Breast epithelium (tissue), 4 donors: ENCODE measurements around the gene ZNF431. TPM values are rescaled to one million over a fixed set of nuclear protein-coding genes. Genes with fewer than 3 reads are reported as not detected.
A peak's percentile ranks its signal among the peaks of the same experiment; 100 is the strongest.
"Not testable (repeated sequence)": the region's sequence is repeated elsewhere in the genome, so short reads cannot be mapped to it uniquely, and the experiment has no call there.

Experiments used
- DNase-seq, 2 donors: peaks; one replicate each; pipeline ENCODE4 v3.0.0-alpha.2; 2019; ENCODE audit warnings: low spot score in 2 of 2
- H3K27ac ChIP-seq, 2 donors: fragments of 200-600 bp; sonication (generic) in 1 of 2; one replicate each; pipeline ENCODE4 v1.5.1; 2016 to 2019; ENCODE audit warnings: mild to moderate bottlenecking in 1 of 2
- H3K27me3 ChIP-seq, 2 donors: fragments of 200-600 bp; sonication (generic) in 1 of 2; one replicate each; pipeline versions ENCODE4 v1.5.1 to v1.6.0; 2017 to 2019; ENCODE audit warnings: control low read depth in 1 of 2, mild to moderate bottlenecking in 1 of 2
- H3K36me3 ChIP-seq: fragments of 200-600 bp; one replicate; pipeline ENCODE4 v1.5.1; 2019
- H3K4me1 ChIP-seq, 2 donors: fragments of 200-600 bp; sonication (generic); one replicate each; pipeline ENCODE4 v1.5.1; 2016 to 2019; ENCODE audit warnings: control low read depth in 1 of 2
- H3K4me3 ChIP-seq, 3 donors: fragments of 200-600 bp; sonication (generic); 1 replicate in 2 of 3; 2 replicates in 1 of 3; pipeline ENCODE4 v1.5.1; 2016 to 2019; ENCODE audit warnings: mild to moderate bottlenecking in 3 of 3, moderate library complexity in 2 of 3
- H3K9me3 ChIP-seq, 2 donors: fragments of 200-600 bp; sonication (generic) in 1 of 2; one replicate each; pipeline ENCODE4 v1.5.1; 2016 to 2019; ENCODE audit warnings: control low read depth in 1 of 2
- POLR2A ChIP-seq: fragments of 450-650 bp; IDR thresholded peaks from one replicate; pipeline ENCODE4 v1.6.1; 2016; ENCODE audit warnings: antibody characterized with exemption, mild to moderate bottlenecking, moderate library complexity
- POLR2AphosphoS5 ChIP-seq, 3 donors: sonication (generic); formaldehyde crosslinking; IDR thresholded peaks; one replicate each; pipeline ENCODE4 v1.6.1; 2017; ENCODE audit warnings: antibody characterized with exemption in 3 of 3
- intact Hi-C: fragments of 100-400 bp; cut with DNase I; formaldehyde crosslinking; loops from one replicate; pipeline ENCODE4 v1.15.1; 2023; ENCODE audit warnings: low total_unique reads
- total RNA-seq, 3 donors: library from RNA; depleted of rRNA; stranded (reverse); fragments of >200 nt; gene quantifications; one replicate each; pipeline ENCODE4 v1.1.0, GENCODE V29; 2016
- TF ChIP-seq, protein P1 (sequence below), 3 donors: fragments of 450-650 bp; IDR thresholded peaks; one replicate each; pipeline ENCODE4 v1.5.1; 2016 to 2017; ENCODE audit warnings: antibody characterized with exemption in 3 of 3, mild to moderate bottlenecking in 3 of 3, moderate library complexity in 3 of 3

ZNF431 gene
- total RNA-seq, 3 donors from 2014 or later = 11.1 to 28.1 (median 11.8) TPM

DNA sequence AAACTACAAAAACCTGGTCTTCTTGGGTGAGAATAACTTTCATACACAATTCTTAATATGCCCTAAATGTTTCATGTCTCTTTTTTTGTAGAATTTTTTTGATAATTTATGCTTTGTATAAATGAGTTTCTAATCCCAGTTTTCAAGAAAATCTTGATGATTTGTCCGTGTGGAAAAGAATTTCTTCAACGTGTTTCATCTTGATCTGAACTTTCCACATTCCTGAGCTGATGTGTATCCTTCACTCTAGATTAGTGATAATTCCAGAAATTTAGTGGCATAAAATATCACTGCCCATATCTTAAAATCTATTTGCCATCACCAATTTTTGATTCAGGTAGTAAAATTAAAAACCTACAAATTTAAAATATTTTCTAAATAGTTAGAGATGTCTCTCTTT lies 24.6 kb downstream of the ZNF431 start:
- no peak for DNase-seq
- Histone ChIP-seq H3K4me3 (no peak overlapping the region), H3K27me3 (no peaks in the 10 kb centered on the region), H3K4me1 (no peaks in the 10 kb centered on the region), H3K36me3 (no peaks in the 10 kb centered on the region), H3K27ac (no peak overlapping the region), H3K9me3 (no peaks in the 10 kb centered on the region)
- TF ChIP-seq POLR2AphosphoS5 (IDR thresholded peaks at IDR 0.05) (no peak), POLR2A (no peak)
- TF ChIP-seq, protein P1, sequence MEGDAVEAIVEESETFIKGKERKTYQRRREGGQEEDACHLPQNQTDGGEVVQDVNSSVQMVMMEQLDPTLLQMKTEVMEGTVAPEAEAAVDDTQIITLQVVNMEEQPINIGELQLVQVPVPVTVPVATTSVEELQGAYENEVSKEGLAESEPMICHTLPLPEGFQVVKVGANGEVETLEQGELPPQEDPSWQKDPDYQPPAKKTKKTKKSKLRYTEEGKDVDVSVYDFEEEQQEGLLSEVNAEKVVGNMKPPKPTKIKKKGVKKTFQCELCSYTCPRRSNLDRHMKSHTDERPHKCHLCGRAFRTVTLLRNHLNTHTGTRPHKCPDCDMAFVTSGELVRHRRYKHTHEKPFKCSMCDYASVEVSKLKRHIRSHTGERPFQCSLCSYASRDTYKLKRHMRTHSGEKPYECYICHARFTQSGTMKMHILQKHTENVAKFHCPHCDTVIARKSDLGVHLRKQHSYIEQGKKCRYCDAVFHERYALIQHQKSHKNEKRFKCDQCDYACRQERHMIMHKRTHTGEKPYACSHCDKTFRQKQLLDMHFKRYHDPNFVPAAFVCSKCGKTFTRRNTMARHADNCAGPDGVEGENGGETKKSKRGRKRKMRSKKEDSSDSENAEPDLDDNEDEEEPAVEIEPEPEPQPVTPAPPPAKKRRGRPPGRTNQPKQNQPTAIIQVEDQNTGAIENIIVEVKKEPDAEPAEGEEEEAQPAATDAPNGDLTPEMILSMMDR (IDR thresholded peaks at IDR 0.05) = no peak
- intact Hi-C loops = no loop called here

- Histone ChIP-seq H3K36me3 (no peaks in the 10 kb centered on the region), H3K27ac (no peak overlapping the region), H3K27me3 (no peaks in the 10 kb centered on the region), H3K4me1 (no peaks in the 10 kb centered on the region), H3K4me3 (no peak overlapping the region), H3K9me3 (no peaks in the 10 kb centered on the region)
- DNase-seq = no peak
- intact Hi-C loops = no loop called here
- TF ChIP-seq, protein P1 (IDR thresholded peaks at IDR 0.05) = no peak
- TF ChIP-seq POLR2A (no peak), POLR2AphosphoS5 (IDR thresholded peaks at IDR 0.05) (no peak)
These were observed 55.9 kb downstream of the ZNF431 start for GRCh38 chr19:21197590-21198295.

DNA sequence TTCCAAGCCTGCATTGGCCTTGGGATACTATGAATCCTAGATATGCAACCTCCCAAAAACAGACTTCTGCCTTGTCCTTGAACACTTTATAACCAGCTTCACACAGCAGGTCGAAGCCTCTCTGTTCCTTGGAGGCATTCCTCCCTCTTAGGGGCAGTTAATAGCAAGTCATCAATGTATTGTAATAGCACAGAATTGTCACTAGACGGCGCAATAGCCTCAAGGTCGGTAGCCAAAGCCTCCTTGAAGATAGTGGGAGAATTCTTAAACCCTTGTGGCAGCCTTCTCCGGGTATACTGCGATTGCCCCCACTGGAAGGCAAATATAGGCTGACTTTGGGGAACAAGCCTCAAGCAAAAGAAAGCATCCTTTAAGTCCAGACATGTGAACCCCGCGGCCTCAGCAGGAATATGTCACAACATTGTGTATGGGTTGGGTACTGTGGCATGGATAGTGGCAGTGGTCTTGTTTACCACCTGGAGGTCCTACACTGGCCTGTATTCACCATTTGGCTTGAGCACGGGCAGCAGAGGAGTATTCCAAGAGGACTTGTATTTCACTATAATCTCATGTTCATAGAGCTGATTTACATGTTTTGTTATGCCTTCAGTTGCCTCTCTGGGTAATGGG lies 61.1 kb downstream of the ZNF431 start:
- TF ChIP-seq POLR2AphosphoS5 (IDR thresholded peaks at IDR 0.05) = no peak
- TF ChIP-seq, protein P1 (IDR thresholded peaks at IDR 0.05) = peak; percentile 32 to 66 (median 63)
- intact Hi-C loops = no loop called here
- Histone ChIP-seq H3K9me3 (no peaks in the 10 kb centered on the region), H3K4me1 (no peaks in the 10 kb centered on the region), H3K36me3 (no peaks in the 10 kb centered on the region), H3K4me3 (no peak overlapping the region), H3K27ac (no peak overlapping the region), H3K27me3 (no peaks in the 10 kb centered on the region)
- no peak for DNase-seq

DNA sequence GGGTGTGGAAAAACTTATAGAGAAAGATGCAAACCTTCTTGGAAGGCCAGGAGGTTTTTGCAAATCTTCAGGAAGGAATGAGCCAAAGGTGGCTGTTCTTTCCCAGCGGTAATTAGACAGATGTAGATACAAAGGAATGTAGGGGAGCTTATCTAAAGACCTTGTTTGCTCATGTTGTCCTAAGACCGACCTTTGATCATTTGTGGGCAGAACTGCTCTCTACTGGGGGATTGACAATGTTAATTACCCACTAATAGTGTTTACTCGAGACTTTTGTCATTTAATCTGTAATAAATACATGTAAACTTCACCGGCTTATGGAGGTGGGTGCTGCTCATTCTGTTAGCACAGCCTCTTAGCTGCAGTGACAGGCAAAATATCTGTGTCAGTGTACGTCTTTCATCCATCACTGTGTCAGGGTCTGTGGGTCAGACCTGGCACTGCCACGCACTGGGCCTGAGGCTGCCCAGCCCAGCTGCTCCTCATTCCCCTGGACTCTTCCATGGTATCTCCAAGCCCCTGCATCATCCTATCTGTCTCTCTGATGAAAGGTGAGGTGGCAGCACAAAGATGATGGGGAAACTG lies 68.3 kb downstream of the ZNF431 start:
- intact Hi-C loops = no loop called here
- H3K9me3 ChIP-seq = no peaks in the 10 kb centered on the region
- DNase-seq = no peak
- H3K27me3 ChIP-seq = no peaks in the 10 kb centered on the region
- no peaks in the 10 kb centered on the region for H3K4me1 ChIP-seq
- H3K36me3 ChIP-seq = no peaks in the 10 kb centered on the region
- H3K27ac ChIP-seq = no peak overlapping the region
- H3K4me3 ChIP-seq = no peak overlapping the region
- TF ChIP-seq, protein P1 (IDR thresholded peaks at IDR 0.05) = no peak
- no peak for TF ChIP-seq POLR2A
- TF ChIP-seq POLR2AphosphoS5 (IDR thresholded peaks at IDR 0.05) = no peak

DNA sequence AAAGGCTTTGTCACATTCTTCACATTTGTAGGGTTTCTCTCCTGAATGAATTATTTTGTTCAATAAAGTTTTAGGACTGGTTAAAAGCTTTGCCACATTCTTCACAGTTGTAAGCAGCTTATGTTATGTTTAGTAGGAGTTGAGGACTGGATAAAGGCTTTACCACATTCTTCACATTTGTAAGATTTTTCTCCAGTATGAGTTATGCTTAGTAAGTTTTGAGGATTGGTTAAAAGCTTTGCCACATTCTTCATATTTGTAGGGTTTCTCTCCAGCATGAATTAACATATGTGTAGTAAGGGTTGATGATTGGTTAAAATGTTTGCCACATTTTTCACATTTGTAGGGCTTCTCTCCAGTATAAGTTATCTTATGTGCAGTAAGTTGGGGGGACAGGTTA lies 79.9 kb downstream of the ZNF431 start:
- no peak overlapping the region for H3K27ac ChIP-seq
- H3K9me3 ChIP-seq = no peaks in the 10 kb centered on the region
- H3K27me3 ChIP-seq = no peaks in the 10 kb centered on the region
- H3K4me3 ChIP-seq = no peak overlapping the region
- no peak for TF ChIP-seq POLR2A
- TF ChIP-seq, protein P1 (IDR thresholded peaks at IDR 0.05) = no peak
- TF ChIP-seq POLR2AphosphoS5 (IDR thresholded peaks at IDR 0.05) = no peak
- no peaks in the 10 kb centered on the region for H3K36me3 ChIP-seq
- no peaks in the 10 kb centered on the region for H3K4me1 ChIP-seq
- no peak for DNase-seq
- intact Hi-C loops = no loop called here

- DNase-seq, H3K27me3 ChIP-seq, H3K4me3 ChIP-seq, H3K36me3 ChIP-seq, H3K4me1 ChIP-seq, intact Hi-C loops, H3K27ac ChIP-seq: not testable (repeated sequence)
- H3K9me3 ChIP-seq = peaks cover 7 to 26% of the 10 kb centered on the region in 2 donors
These were observed 88.1 kb downstream of the ZNF431 start for GRCh38 chr19:21229938-21230337.
